GM12878 (cell line): ENCODE data around the gene RUNX3. TPM values are rescaled to one million over a fixed set of nuclear protein-coding genes. Genes with fewer than 3 reads are reported as not detected.
A peak's percentile ranks its signal among the peaks of the same experiment; 100 is the strongest.

Source experiments
- ATAC-seq: fragments of 200-7000 bp; cut with Tn5 transposase; 3 replicates; pipeline ENCODE4 v1.9.1; 2020; ENCODE audit warnings: mild to moderate bottlenecking, moderate library complexity
- BruUV-seq: library from RNA; stranded (reverse); fragments of 400-500 nt; replicated peaks from 2 replicates; lab custom pipeline; 2021; lab: Mats Ljungman, UMichigan
- CTCF ChIA-PET: fragments of 300-600 bp; sonication (Branson Sonifier 250); formaldehyde crosslinking; extraction: SDS; loops from one replicate; lab custom pipeline; 2021; ENCODE audit warnings: inconsistent platforms; lab: Yijun Ruan, JAX
- POLR2A ChIA-PET: fragments of 350-600 bp; formaldehyde crosslinking; extraction: SDS; loops from one replicate; lab custom pipeline; 2021; ENCODE audit warnings: inconsistent platforms; lab: Charles Lee
- RAD21 ChIA-PET: fragments of 300-600 bp; sonication (Branson Sonifier 250); formaldehyde crosslinking; loops from one replicate; lab custom pipeline; 2023; ENCODE audit warnings: antibody characterized with exemption; ENCODE audit not compliant: unreplicated experiment; lab: Charles Lee
- SMC1A ChIA-PET: fragments of 300-600 bp; sonication (Branson Sonifier 250); formaldehyde crosslinking; loops from one replicate; lab custom pipeline; 2023; ENCODE audit not compliant: unreplicated experiment, uncharacterized antibody; lab: Charles Lee
- DNase-seq: peaks from one replicate; pipeline ENCODE4 v3.0.0-alpha.2; 2011; ENCODE audit warnings: low read depth, low spot score
- FAIRE-seq: peaks from 3 replicates; lab custom pipeline; 2011; peaks lifted over from hg19 to GRCh38; lab: Jason Lieb, UNC
- H2AFZ ChIP-seq: 2 replicates; pipeline ENCODE4 v1.6.0; 2011; ENCODE audit warnings: low read depth, low read length, control low read depth; ENCODE audit not compliant: control insufficient read depth
- H3K27ac ChIP-seq: 2 replicates; pipeline ENCODE4 v1.5.1; 2011; ENCODE audit warnings: control low read depth; ENCODE audit not compliant: control insufficient read depth, insufficient read depth
- H3K27me3 ChIP-seq, 2 experiments: replicated peaks in 1 of 2; 2 replicates each; pipeline versions ENCODE4 v1.6.0 to v1.6.1; 2011; ENCODE audit warnings: low read length in 1 of 2; ENCODE audit not compliant: control insufficient read depth in 2 of 2, insufficient read depth in 2 of 2
- H3K36me3 ChIP-seq, 2 experiments: 2 replicates each; pipeline ENCODE4 v1.5.1; 2011; ENCODE audit warnings: low read length in 1 of 2; ENCODE audit not compliant: control insufficient read depth in 2 of 2, insufficient read depth in 2 of 2
- H3K4me1 ChIP-seq: 2 replicates; pipeline ENCODE4 v1.6.1; 2011; ENCODE audit warnings: mild to moderate bottlenecking, low read length, moderate library complexity, mixed read lengths; ENCODE audit not compliant: control insufficient read depth, insufficient read depth
- H3K4me2 ChIP-seq: 2 replicates; pipeline ENCODE4 v1.6.0; 2011; ENCODE audit warnings: control low read depth; ENCODE audit not compliant: control insufficient read depth, insufficient read depth
- H3K4me3 ChIP-seq: fragments of 200-600 bp; sonication (generic); 2 replicates; pipeline ENCODE4 v1.5.1; 2016
- H3K79me2 ChIP-seq: 2 replicates; pipeline ENCODE4 v1.6.0; 2011; ENCODE audit warnings: low read length; ENCODE audit not compliant: control insufficient read depth, insufficient read depth
- H3K9ac ChIP-seq: 2 replicates; pipeline ENCODE4 v1.8.0; 2011; ENCODE audit warnings: low read length, control low read depth, mixed read lengths; ENCODE audit not compliant: control insufficient read depth, insufficient read depth
- H3K9me3 ChIP-seq: replicated peaks from 3 replicates; pipeline ENCODE4 v1.5.1; 2011; ENCODE audit warnings: mild to moderate bottlenecking, low read length; ENCODE audit not compliant: control insufficient read depth, insufficient read depth
- H4K20me1 ChIP-seq: 2 replicates; pipeline ENCODE4 v1.6.0; 2011; ENCODE audit not compliant: control insufficient read depth, insufficient read depth
- ASH2L ChIP-seq: fragments of 300-600, 200-600 bp; sonication (generic); IDR thresholded peaks from 2 replicates; pipeline ENCODE4 v1.6.1; 2017; ENCODE audit warnings: low read depth, mild to moderate bottlenecking, borderline replicate concordance
- ATF2 ChIP-seq: IDR thresholded peaks from 2 replicates; pipeline ENCODE4 v1.6.1; 2012; ENCODE audit warnings: low read length, inconsistent platforms
- BMI1 ChIP-seq: fragments of 450-650 bp; IDR thresholded peaks from 2 replicates; pipeline ENCODE4 v1.6.1; 2016; ENCODE audit warnings: mild to moderate bottlenecking, moderate library complexity, borderline replicate concordance
- BRCA1 ChIP-seq: IDR thresholded peaks from 2 replicates; pipeline ENCODE4 v1.6.1; 2011; ENCODE audit warnings: low read depth, low read length, improper control_type of control experiment
- CBX5 ChIP-seq: sonication (generic); IDR thresholded peaks from 2 replicates; pipeline ENCODE4 v1.6.1; 2016; ENCODE audit warnings: low read depth, moderate library complexity, mild to moderate bottlenecking, inconsistent platforms
- EGR1 ChIP-seq, 2 experiments: IDR thresholded peaks; 1 replicate in 1 of 2; 2 replicates in 1 of 2; pipeline ENCODE4 v1.6.1; 2011 to 2012; ENCODE audit warnings: low read depth in 2 of 2, low read length in 2 of 2, borderline replicate concordance in 1 of 2, mild to moderate bottlenecking in 1 of 2, moderate library complexity in 1 of 2
- ELK1 ChIP-seq: IDR thresholded peaks from 2 replicates; pipeline ENCODE4 v1.6.1; 2012; ENCODE audit warnings: low read depth, low read length, improper control_type of control experiment
- ESRRA ChIP-seq: IDR thresholded peaks from 2 replicates; pipeline ENCODE4 v1.6.1; 2012; ENCODE audit warnings: mild to moderate bottlenecking, low read length, improper control_type of control experiment
- LARP7 ChIP-seq: fragments of 450-650 bp; IDR thresholded peaks from 2 replicates; pipeline ENCODE4 v1.6.1; 2017; ENCODE audit warnings: mild to moderate bottlenecking
- NFXL1 ChIP-seq: fragments of 450-650 bp; IDR thresholded peaks from 2 replicates; pipeline ENCODE4 v1.6.1; 2017; ENCODE audit warnings: antibody characterized with exemption, mild to moderate bottlenecking, borderline replicate concordance
- NRF1 ChIP-seq: conservative IDR thresholded peaks from 2 replicates; pipeline ENCODE4 v1.6.1; 2011; ENCODE audit warnings: mild to moderate bottlenecking, low read depth, low read length, improper control_type of control experiment
- PBX3 ChIP-seq: IDR thresholded peaks from 2 replicates; pipeline ENCODE4 v1.6.1; 2011; ENCODE audit warnings: mild to moderate bottlenecking, low read depth, low read length, moderate library complexity; ENCODE audit not compliant: insufficient replicate concordance
- POU2F2 ChIP-seq: IDR thresholded peaks from 3 replicates; pipeline ENCODE4 v1.6.1; 2011; ENCODE audit warnings: low read depth, mild to moderate bottlenecking, low read length, borderline replicate concordance
- RELA ChIP-seq: fragments of 450-650 bp; IDR thresholded peaks from 2 replicates; pipeline ENCODE4 v1.8.0; 2014; ENCODE audit warnings: borderline replicate concordance; ENCODE audit not compliant: partially characterized antibody
- RELB ChIP-seq: fragments of 450-650 bp; IDR thresholded peaks from 2 replicates; pipeline ENCODE4 v1.6.1; 2017; ENCODE audit warnings: low read depth, mild to moderate bottlenecking, moderate library complexity
- SMARCA5 ChIP-seq: fragments of 450-650 bp; IDR thresholded peaks from 2 replicates; pipeline ENCODE4 v1.6.1; 2017; ENCODE audit warnings: mild to moderate bottlenecking
- WRNIP1 ChIP-seq: IDR thresholded peaks from 2 replicates; pipeline ENCODE4 v1.6.1; 2011; ENCODE audit warnings: low read depth, low read length, improper control_type of control experiment, borderline replicate concordance
- ZSCAN29 ChIP-seq: fragments of 450-650 bp; IDR thresholded peaks from 2 replicates; pipeline ENCODE4 v1.6.1; 2017; ENCODE audit warnings: mild to moderate bottlenecking, moderate library complexity
- WGBS: methylation state at CpG from one replicate; pipeline ENCODE4 v1.1.6; 2016; ENCODE audit warnings: low lambda C conversion rate; ENCODE audit not compliant: insufficient replicate concordance, insufficient coverage; ENCODE audit errors: missing lambda C conversion rate; 5-methylcytosine and 5-hydroxymethylcytosine counted together
- in situ Hi-C: fragments of 300-500 bp; cut with MboI; formaldehyde crosslinking; loops from 9 replicates; pipeline ENCODE4 v1.14.3; 2018; ENCODE audit warnings: mixed read lengths
- intact Hi-C: fragments of 100-400 bp; cut with micrococcal nuclease; formaldehyde crosslinking; loops from one replicate; pipeline ENCODE4 v1.14.2; 2022; ENCODE audit not compliant: unreplicated experiment
- polyA plus RNA-seq, 11 experiments: library from polyadenylated mRNA; depleted of rRNA in 4 of 11; unstranded in 6 of 11; stranded (reverse) in 5 of 11; fragments of >200 nt; fragmentation: Nextera tagmentation in 4 of 11; fragmentation: Illumina TruSeq in 1 of 11; extraction: Ambion mirVana in 4 of 11; extraction: Trizol in 1 of 11; gene quantifications; 1 replicate in 1 of 11; 2 replicates in 10 of 11; pipeline versions ENCODE4 v1.2.1 to v1.2.3, GENCODE V29; 2011 to 2016; ENCODE audit warnings: inconsistent platforms in 2 of 11, missing spikeins in 2 of 11, low read depth in 1 of 11
- total RNA-seq, 4 experiments: library from RNA; depleted of rRNA in 3 of 4; stranded (reverse); fragments of >200 nt in 3 of 4; fragmentation: Illumina TruSeq in 1 of 4; extraction: Trizol in 1 of 4; gene quantifications; 2 replicates each; pipeline versions ENCODE4 v1.2.1 to v1.2.3, GENCODE V29; 2013 to 2021

RUNX3 gene
- total and polyA plus RNA-seq, 10 of the 15 experiments (the other 5 are each of a cell fraction or from before 2014, with no cell fraction given), result 19.0 to 151 (median 31.4) TPM

- Histone ChIP-seq H2AFZ (no peak overlapping the region), H3K36me3 (peaks cover 9 to 17% of the 10 kb centered on the region in 2 experiments), H3K79me2 (peaks cover 97% of the 10 kb centered on the region), H3K4me1 (peaks cover 54% of the 10 kb centered on the region), H3K27me3 (no peaks in the 10 kb centered on the region), H3K27ac (peak overlapping the region; percentile 98), H3K9me3 (no peaks in the 10 kb centered on the region), H3K4me2 (peak overlapping the region; percentile 95), H3K9ac (peak overlapping the region; percentile 91), H3K4me3 (peak overlapping the region; percentile 97), H4K20me1 (peaks cover 2% of the 10 kb centered on the region; the same call in 1 of the 2 replicates)
- intact Hi-C loops (no loop called here), in situ Hi-C loops (loop anchor here (5.0 kb wide), 2 partner anchors 72 to 142 kb away; no protein-coding TSS in a partner anchor)
- WGBS, result 50% methylated on average over 11 of the region's 11 CpGs
- RAD21 ChIA-PET, result interaction anchor here (0.6 to 10.4 kb wide), 17 partner anchors 9 to 143 kb away, joined by 3 to 214 read pairs (median 5); partner anchors contain the start of gene RUNX3
- CTCF ChIA-PET, result interaction anchor here (0.6 to 18.6 kb wide), 15 partner anchors 8 to 245 kb away, joined by 3 to 396 read pairs (median 6); partner anchors contain the start of gene RUNX3
- no peak for DNase-seq
- no peak for FAIRE-seq
- SMC1A ChIA-PET, result interaction anchor here (0.9 to 18.5 kb wide), 15 partner anchors 8 to 246 kb away, joined by 3 to 391 read pairs (median 6); partner anchors contain the start of gene RUNX3
- POLR2A ChIA-PET, result interaction anchor here (0.6 to 13.4 kb wide), 9 partner anchors 9 to 140 kb away, joined by 3 to 220 read pairs (median 8); partner anchors contain the start of gene RUNX3
- no peak for ATAC-seq
- no TSS peak for BruUV-seq
- TF ChIP-seq NRF1, result no peak
- no peak for TF ChIP-seq RELA
- TF ChIP-seq EGR1 (IDR thresholded peaks at IDR 0.05; ENCODE audit: borderline replicate concordance in 1 of 2, low read depth in 2 of 2, low read length in 2 of 2), result no peak
- TF ChIP-seq ASH2L, result no peak
- no peak for TF ChIP-seq ELK1
- no peak for TF ChIP-seq POU2F2
- TF ChIP-seq BRCA1, result no peak
- no peak for TF ChIP-seq ESRRA
- no peak for TF ChIP-seq ATF2
- no peak for TF ChIP-seq NFXL1
- TF ChIP-seq BMI1, result no peak
- TF ChIP-seq RELB, result peak; percentile 57; the same call in 1 of the 2 replicates
- 0 out of 2 replicates have a peak, but pooled peaks have one; percentile 14 for TF ChIP-seq LARP7
- peak; percentile 75; the same call in 1 of the 2 replicates for TF ChIP-seq SMARCA5
- no peak for TF ChIP-seq CBX5
- TF ChIP-seq PBX3, result no peak
- no peak for TF ChIP-seq ZSCAN29
- TF ChIP-seq WRNIP1, result no peak
These were observed 30.2 kb upstream of the RUNX3 start for GRCh38 chr1:24960071-24960801.
